SH-SY5Y (cell line): ENCODE measurements around the gene ZYX.

Experiments
- GATA2 ChIP-seq: IDR thresholded peaks from 2 replicates; pipeline ENCODE4 v1.6.1; 2011; ENCODE audit warnings: mild to moderate bottlenecking, low read depth, low read length
- GATA3 ChIP-seq: IDR thresholded peaks from 2 replicates; pipeline ENCODE4 v1.6.1; 2011; ENCODE audit warnings: low read depth, mild to moderate bottlenecking, low read length, moderate library complexity

The ZYX gene

DNA sequence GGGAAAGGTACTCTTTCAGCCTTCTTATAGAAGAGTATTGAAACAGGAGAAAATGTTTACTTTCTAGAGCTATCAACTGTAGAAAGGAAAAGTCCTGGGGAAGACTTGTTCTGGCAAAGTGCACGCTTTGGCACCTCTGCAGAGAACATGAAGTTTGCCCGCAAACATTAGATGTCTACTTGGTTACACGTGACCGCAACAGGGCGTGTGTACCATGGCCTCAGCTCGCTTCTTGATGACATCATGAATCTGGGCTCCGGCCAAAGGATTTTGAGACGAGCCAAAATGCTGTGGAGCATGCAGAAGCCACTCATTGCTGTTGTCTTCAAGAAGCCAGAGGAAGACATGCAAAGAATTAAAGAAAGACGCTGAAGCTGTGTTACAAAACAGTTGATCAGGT lies 53.5 kb downstream of the ZYX start:
- no peak for TF ChIP-seq GATA2
- no peak for TF ChIP-seq GATA3

DNA sequence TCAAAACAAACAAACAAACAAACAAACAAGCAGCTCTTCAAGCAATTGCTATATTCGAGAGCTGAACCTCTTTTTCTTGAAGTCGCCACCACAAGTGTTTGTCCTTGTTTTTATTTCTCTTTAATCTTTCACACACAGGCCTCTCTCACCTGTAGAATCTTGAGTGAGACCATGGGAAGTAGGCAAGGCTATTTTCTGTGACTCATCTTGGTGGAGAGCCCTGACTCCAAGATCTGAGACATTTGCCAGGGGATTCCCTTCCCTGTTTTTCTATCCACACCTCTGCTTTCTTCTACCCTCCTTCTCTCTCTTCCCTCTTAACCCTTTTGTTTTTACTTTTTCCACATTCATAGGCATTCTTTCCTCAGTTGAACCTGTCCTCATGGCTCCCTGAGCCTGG lies 54.1 kb downstream of the ZYX start:
- TF ChIP-seq GATA3 (no peak), GATA2 (no peak)

DNA sequence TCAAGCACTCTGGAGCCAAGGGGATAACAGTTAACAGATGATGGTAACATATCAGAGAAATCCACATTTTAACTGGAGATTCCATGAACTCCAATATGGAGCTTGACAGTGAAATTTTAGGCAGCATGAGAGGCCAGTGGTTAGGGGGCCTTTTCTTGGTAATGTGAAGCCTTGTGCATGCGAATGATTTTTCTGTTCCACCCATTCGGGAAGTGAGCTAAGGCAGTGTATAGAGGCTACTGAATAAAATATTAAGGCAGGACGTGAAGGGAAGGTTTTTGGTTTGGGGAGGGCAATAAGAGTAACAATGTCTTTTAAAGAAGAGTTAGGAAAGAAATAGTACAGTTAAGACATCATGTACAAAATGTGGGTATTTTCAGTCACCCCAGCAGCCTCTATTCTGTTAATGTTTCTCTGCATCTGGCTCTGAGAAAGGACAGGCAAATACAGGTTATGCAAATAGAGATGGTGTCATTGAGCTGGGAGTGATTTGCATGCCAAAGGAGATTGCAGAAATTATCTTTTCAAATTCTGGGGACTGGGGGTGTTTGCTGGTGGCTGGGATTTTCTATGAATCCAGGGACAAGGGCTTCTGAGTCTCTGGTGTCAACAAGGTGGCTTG lies 55.3 kb downstream of the ZYX start:
- no peak for TF ChIP-seq GATA2
- no peak for TF ChIP-seq GATA3

DNA sequence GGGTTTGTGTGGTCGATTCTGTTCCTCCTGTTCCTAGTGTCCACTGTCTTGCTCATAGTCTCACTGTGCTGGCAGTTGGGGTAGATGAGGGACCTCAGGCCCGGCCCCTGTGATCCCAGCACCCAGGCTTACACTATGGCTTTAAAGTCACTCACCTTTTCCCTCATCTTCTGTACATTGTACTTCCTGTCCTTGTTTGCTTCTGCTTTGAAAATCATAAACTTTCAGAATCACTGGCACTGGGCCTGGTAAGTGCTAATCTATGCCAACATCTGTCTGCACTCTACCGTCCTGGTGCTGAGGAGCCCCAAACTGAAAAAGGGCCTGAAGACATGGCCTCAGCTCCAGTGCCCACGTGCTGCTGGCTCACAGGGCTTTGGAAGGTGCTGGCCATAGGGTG lies 56.4 kb downstream of the ZYX start:
- no peak for TF ChIP-seq GATA2
- no peak for TF ChIP-seq GATA3

DNA sequence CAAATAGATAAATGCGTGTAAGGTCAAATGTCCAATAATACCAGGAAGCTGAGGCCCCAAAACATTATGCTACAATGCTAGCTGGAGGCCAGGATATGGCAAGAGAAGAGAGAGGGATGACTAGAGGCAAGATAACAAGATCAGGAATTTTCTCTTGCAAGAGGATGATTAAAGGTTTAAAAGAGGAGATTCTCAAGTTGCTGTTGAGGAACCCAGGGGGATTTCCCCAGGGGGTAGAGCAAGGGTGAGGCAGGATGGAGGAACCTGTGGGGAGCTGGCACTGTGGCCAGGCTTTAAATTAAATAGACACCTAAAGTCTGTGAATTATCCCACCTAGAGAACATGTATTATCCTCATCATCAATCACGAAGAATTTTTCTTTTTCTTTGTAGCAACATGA lies 58.7 kb downstream of the ZYX start:
- TF ChIP-seq GATA2 (no peak), GATA3 (no peak)
